ENCODE results near the gene FADS6. TPM values are rescaled to one million over a fixed set of nuclear protein-coding genes. Genes with fewer than 3 reads are reported as not detected.

Gene FADS6
- polyA plus RNA-seq, 1 donor (not counting 4 experiments of a cell fraction or from before 2014, with no cell fraction given): 0.07 TPM

- Histone ChIP-seq H2AFZ (ENCODE audit: control insufficient read depth, low read length) (no peak overlapping the region), H3K9me1 (ENCODE audit: control insufficient read depth, extremely low read depth, insufficient read depth, low read length) (no peaks in the 10 kb centered on the region), H3K36me3 (ENCODE audit: control insufficient read depth in 2 of 2, extremely low read depth in 1 of 2, insufficient read depth in 2 of 2, low read length in 2 of 2) (no peaks in the 10 kb centered on the region), H4K20me1 (ENCODE audit: control insufficient read depth, extremely low read depth, insufficient read depth, low read length) (no peaks in the 10 kb centered on the region), H3K27ac (ENCODE audit: control insufficient read depth, insufficient read depth, low read length) (no peak overlapping the region), H3K79me2 (ENCODE audit: control insufficient read depth, insufficient read depth, low read length) (no peaks in the 10 kb centered on the region), H3K4me3 (ENCODE audit: control insufficient read depth in 2 of 3, extremely low read depth in 1 of 3, insufficient read depth in 2 of 3, low read depth in 1 of 3, low read length in 3 of 3) (no peak overlapping the region), H3K4me2 (ENCODE audit: control insufficient read depth, extremely low read depth, insufficient read depth, low read depth, low read length) (no peak overlapping the region), H3K9me3 (ENCODE audit: control insufficient read depth, low read depth, low read length) (no peaks in the 10 kb centered on the region), H3K27me3 (ENCODE audit: control insufficient read depth, extremely low read depth, insufficient read depth, low read length) (peaks cover 36% of the 10 kb centered on the region), H3K4me1 (ENCODE audit: control insufficient read depth, extremely low read depth, insufficient read depth, low read length) (no peaks in the 10 kb centered on the region), H3K9ac (ENCODE audit: control insufficient read depth, extremely low read depth, insufficient read depth, low read length) (no peak overlapping the region)
- DNase-seq (ENCODE audit: low read depth, low spot score): no peak
- dilution Hi-C loops (cut with MboI; ENCODE audit: extremely low pct_ligation_motif_present, low sequenced_read_pairs): no loop called here
- TF ChIP-seq EZH2 (IDR thresholded peaks at IDR 0.05; ENCODE audit: low read length) (no peak), CTCF (optimal IDR thresholded peaks at IDR 0.05 in 1 of 3, IDR thresholded peaks at IDR 0.05 in 1 of 3, conservative IDR thresholded peaks at IDR 0.05 in 1 of 3; ENCODE audit: extremely low read depth in 1 of 3, insufficient read depth in 2 of 3, low read length in 3 of 3) (no peak)
- FAIRE-seq: no peak
These were observed 37.2 kb upstream of the FADS6 start for GRCh38 chr17:74930535-74931036.

- Histone ChIP-seq H3K4me3 (ENCODE audit: control insufficient read depth in 2 of 3, extremely low read depth in 1 of 3, insufficient read depth in 2 of 3, low read depth in 1 of 3, low read length in 3 of 3) (no peak overlapping the region), H3K36me3 (ENCODE audit: control insufficient read depth in 2 of 2, extremely low read depth in 1 of 2, insufficient read depth in 2 of 2, low read length in 2 of 2) (no peaks in the 10 kb centered on the region), H3K9me3 (ENCODE audit: control insufficient read depth, low read depth, low read length) (no peaks in the 10 kb centered on the region), H4K20me1 (ENCODE audit: control insufficient read depth, extremely low read depth, insufficient read depth, low read length) (no peaks in the 10 kb centered on the region), H2AFZ (ENCODE audit: control insufficient read depth, low read length) (no peak overlapping the region), H3K9me1 (ENCODE audit: control insufficient read depth, extremely low read depth, insufficient read depth, low read length) (no peaks in the 10 kb centered on the region), H3K4me1 (ENCODE audit: control insufficient read depth, extremely low read depth, insufficient read depth, low read length) (peaks cover 3% of the 10 kb centered on the region), H3K27ac (ENCODE audit: control insufficient read depth, insufficient read depth, low read length) (no peak overlapping the region), H3K79me2 (ENCODE audit: control insufficient read depth, insufficient read depth, low read length) (no peaks in the 10 kb centered on the region), H3K4me2 (ENCODE audit: control insufficient read depth, extremely low read depth, insufficient read depth, low read depth, low read length) (no peak overlapping the region), H3K27me3 (ENCODE audit: control insufficient read depth, extremely low read depth, insufficient read depth, low read length) (peaks cover 48% of the 10 kb centered on the region), H3K9ac (ENCODE audit: control insufficient read depth, extremely low read depth, insufficient read depth, low read length) (no peak overlapping the region)
- no peak for DNase-seq (ENCODE audit: low read depth, low spot score)
- dilution Hi-C loops (cut with MboI; ENCODE audit: extremely low pct_ligation_motif_present, low sequenced_read_pairs): no loop called here
- no peak for FAIRE-seq
- TF ChIP-seq EZH2 (IDR thresholded peaks at IDR 0.05; ENCODE audit: low read length) (no peak), CTCF (optimal IDR thresholded peaks at IDR 0.05 in 1 of 3, IDR thresholded peaks at IDR 0.05 in 1 of 3, conservative IDR thresholded peaks at IDR 0.05 in 1 of 3; ENCODE audit: extremely low read depth in 1 of 3, insufficient read depth in 2 of 3, low read length in 3 of 3) (no peak)
These were observed 35.4 kb upstream of the FADS6 start for GRCh38 chr17:74928786-74929185.

Data from keratinocyte (primary cell).